Measurements from ENCODE around the gene SNX5. TPM values are rescaled to one million over a fixed set of nuclear protein-coding genes. Genes with fewer than 3 reads are reported as not detected.

Gene SNX5
- total RNA-seq, 1 donor from 2014 or later = 32.7 TPM

DNA sequence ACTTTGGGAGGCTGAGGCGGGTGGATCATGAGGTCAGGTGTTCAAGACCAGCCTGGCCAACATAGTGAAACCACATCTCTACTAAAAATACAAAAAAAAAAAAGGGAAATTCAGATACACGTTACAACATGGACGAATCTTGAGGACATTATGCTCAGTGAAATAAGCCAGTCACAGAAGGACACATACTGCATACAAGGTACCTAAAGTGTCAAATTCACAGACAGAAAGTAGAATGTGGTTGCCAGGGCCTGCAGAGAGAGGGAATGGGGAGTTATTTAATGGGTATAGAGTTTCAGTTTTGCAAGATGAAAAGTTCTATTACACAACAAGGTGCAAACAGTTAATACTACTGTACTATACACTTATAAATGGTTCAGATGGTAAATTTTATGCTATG, 75.1 kb downstream of the SNX5 start:
- DNase-seq (ENCODE audit: low spot score in 2 of 2) = no peak
- Histone ChIP-seq H3K36me3 (no peaks in the 10 kb centered on the region), H3K4me3 (no peak overlapping the region), H3K9me3 (peaks cover 0 to 8% of the 10 kb centered on the region in 2 donors), H3K4me1 (peaks cover 0 to 15% of the 10 kb centered on the region in 2 donors), H3K27ac (no peak overlapping the region), H3K27me3 (no peaks in the 10 kb centered on the region)
- TF ChIP-seq, protein P1, sequence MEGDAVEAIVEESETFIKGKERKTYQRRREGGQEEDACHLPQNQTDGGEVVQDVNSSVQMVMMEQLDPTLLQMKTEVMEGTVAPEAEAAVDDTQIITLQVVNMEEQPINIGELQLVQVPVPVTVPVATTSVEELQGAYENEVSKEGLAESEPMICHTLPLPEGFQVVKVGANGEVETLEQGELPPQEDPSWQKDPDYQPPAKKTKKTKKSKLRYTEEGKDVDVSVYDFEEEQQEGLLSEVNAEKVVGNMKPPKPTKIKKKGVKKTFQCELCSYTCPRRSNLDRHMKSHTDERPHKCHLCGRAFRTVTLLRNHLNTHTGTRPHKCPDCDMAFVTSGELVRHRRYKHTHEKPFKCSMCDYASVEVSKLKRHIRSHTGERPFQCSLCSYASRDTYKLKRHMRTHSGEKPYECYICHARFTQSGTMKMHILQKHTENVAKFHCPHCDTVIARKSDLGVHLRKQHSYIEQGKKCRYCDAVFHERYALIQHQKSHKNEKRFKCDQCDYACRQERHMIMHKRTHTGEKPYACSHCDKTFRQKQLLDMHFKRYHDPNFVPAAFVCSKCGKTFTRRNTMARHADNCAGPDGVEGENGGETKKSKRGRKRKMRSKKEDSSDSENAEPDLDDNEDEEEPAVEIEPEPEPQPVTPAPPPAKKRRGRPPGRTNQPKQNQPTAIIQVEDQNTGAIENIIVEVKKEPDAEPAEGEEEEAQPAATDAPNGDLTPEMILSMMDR (IDR thresholded peaks at IDR 0.05) = no peak
- intact Hi-C loops (cut with DNase I) = no loop called here

- no peak overlapping the region for H3K4me3 ChIP-seq
- TF ChIP-seq, protein P1 (IDR thresholded peaks at IDR 0.05) = no peak
- no peaks in the 10 kb centered on the region for H3K27me3 ChIP-seq
- no peak for DNase-seq (ENCODE audit: low spot score in 2 of 2)
- H3K27ac ChIP-seq = no peak overlapping the region
- H3K4me1 ChIP-seq = peaks cover 0 to 15% of the 10 kb centered on the region in 2 donors
- no peaks in the 10 kb centered on the region for H3K36me3 ChIP-seq
- intact Hi-C loops (cut with DNase I) = no loop called here
- peaks cover 0 to 8% of the 10 kb centered on the region in 2 donors for H3K9me3 ChIP-seq
Observed at GRCh38 chr20:17892189-17892938, 76.2 kb downstream of the SNX5 start.

Other genes with a start within 250 kb of the SNX5 start
- 0.85 TPM for gene MGME1, start 224 bp upstream of the SNX5 start, total RNA-seq
- not detected for gene OVOL2, start 89.1 kb upstream of the SNX5 start, total RNA-seq
- 1.7 TPM for gene KAT14, start 169.1 kb upstream of the SNX5 start, total RNA-seq
- gene PET117, start 169.1 kb upstream of the SNX5 start, total RNA-seq = 37.1 TPM